H1 (cell line): ENCODE results near the gene NASP. TPM values are rescaled to one million over a fixed set of nuclear protein-coding genes. Genes with fewer than 3 reads are reported as not detected.

ENCODE experiments used
- CTCF ChIA-PET: fragments of 300-600 bp; sonication (Branson Sonifier 250); formaldehyde crosslinking; loops from one replicate; lab custom pipeline; 2021; ENCODE audit not compliant: partially characterized antibody; lab: Charles Lee
- POLR2A ChIA-PET: fragments of 300-600 bp; sonication (Branson Sonifier 250); formaldehyde crosslinking; loops from one replicate; lab custom pipeline; 2021; ENCODE audit warnings: inconsistent platforms; ENCODE audit not compliant: partially characterized antibody; lab: Charles Lee
- DNase-seq, 2 experiments: peaks; one replicate each; pipeline versions ENCODE4 v3.0.0 to v3.0.0-alpha.2; 2010 to 2022; ENCODE audit warnings: low spot score in 2 of 2, low read depth in 1 of 2, mixed read lengths in 1 of 2
- FAIRE-seq: peaks from 2 replicates; lab custom pipeline; 2011; peaks lifted over from hg19 to GRCh38; lab: Jason Lieb, UNC
- H2AFZ ChIP-seq: 2 replicates; pipeline ENCODE4 v1.8.1; 2012; ENCODE audit warnings: low read length, inconsistent platforms
- H2AK5ac ChIP-seq: 2 replicates; pipeline ENCODE4 v1.6.1; 2013; ENCODE audit warnings: low read depth, low read length
- H2BK120ac ChIP-seq: replicated peaks from 2 replicates; pipeline ENCODE3; 2013; ENCODE audit warnings: low read depth, low read length, inconsistent platforms
- H2BK12ac ChIP-seq: 2 replicates; pipeline ENCODE4 v1.6.1; 2013; ENCODE audit warnings: low read depth, low read length
- H2BK15ac ChIP-seq: 2 replicates; pipeline ENCODE4 v1.6.1; 2013; ENCODE audit warnings: low read length
- H2BK20ac ChIP-seq: 2 replicates; pipeline ENCODE4 v1.6.1; 2013; ENCODE audit warnings: low read length
- H2BK5ac ChIP-seq: 2 replicates; pipeline ENCODE4 v1.6.1; 2013; ENCODE audit warnings: low read depth, low read length
- H3K14ac ChIP-seq: 2 replicates; pipeline ENCODE4 v1.6.1; 2013; ENCODE audit warnings: inconsistent platforms; ENCODE audit not compliant: insufficient read length
- H3K18ac ChIP-seq: 2 replicates; pipeline ENCODE4 v1.6.1; 2013; ENCODE audit warnings: low read length; ENCODE audit errors: extremely low read depth
- H3K23ac ChIP-seq: 2 replicates; pipeline ENCODE4 v1.6.1; 2013; ENCODE audit warnings: inconsistent platforms; ENCODE audit not compliant: insufficient read length
- H3K23me2 ChIP-seq: 2 replicates; pipeline ENCODE4 v1.6.1; 2013; ENCODE audit warnings: low read depth, low read length
- H3K27ac ChIP-seq: 2 replicates; pipeline ENCODE4 v1.6.1; 2011; ENCODE audit warnings: low read depth, low read length, inconsistent platforms
- H3K27me3 ChIP-seq, 4 experiments: replicated peaks in 1 of 4; 1 replicate in 1 of 4; 2 replicates in 3 of 4; pipeline versions ENCODE4 v1.6.1 to v1.8.1; 2011 to 2013; ENCODE audit warnings: low read length in 3 of 4, mild to moderate bottlenecking in 3 of 4, inconsistent platforms in 2 of 4, mixed read lengths in 2 of 4, moderate library complexity in 1 of 4; ENCODE audit not compliant: control insufficient read depth in 3 of 4, insufficient read depth in 3 of 4; ENCODE audit errors: extremely low read depth in 1 of 4
- H3K36me3 ChIP-seq, 4 experiments: 2 replicates each; pipeline versions ENCODE4 v1.6.1 to v1.8.1; 2011 to 2013; ENCODE audit warnings: mild to moderate bottlenecking in 4 of 4, low read length in 3 of 4, moderate library complexity in 2 of 4, control low read depth in 1 of 4, inconsistent platforms in 1 of 4; ENCODE audit not compliant: insufficient read depth in 4 of 4, control insufficient read depth in 2 of 4
- H3K4ac ChIP-seq: replicated peaks from 2 replicates; pipeline ENCODE3; 2013; ENCODE audit warnings: low read length, low read depth, mixed read lengths, inconsistent platforms; ENCODE audit not compliant: insufficient read length
- H3K4me1 ChIP-seq, 4 experiments: replicated peaks in 1 of 4; 1 replicate in 1 of 4; 2 replicates in 3 of 4; pipeline versions ENCODE4 v1.6.1 to v1.8.1; 2011 to 2013; ENCODE audit warnings: low read length in 3 of 4, inconsistent platforms in 2 of 4, mixed read lengths in 1 of 4; ENCODE audit not compliant: insufficient read depth in 4 of 4, control insufficient read depth in 3 of 4
- H3K4me2 ChIP-seq, 2 experiments: 2 replicates each; pipeline versions ENCODE4 v1.6.1 to v1.8.1; 2011 to 2013; ENCODE audit warnings: low read depth in 2 of 2, low read length in 2 of 2, control low read depth in 1 of 2, inconsistent platforms in 1 of 2, mild to moderate bottlenecking in 1 of 2; ENCODE audit not compliant: insufficient read depth in 1 of 2
- H3K4me3 ChIP-seq, 4 experiments: fragments of 200-600, 300-600 bp in 1 of 4; sonication (generic), shearing (Covaris generic), sonication (Bioruptor Twin) in 1 of 4; 2 replicates each; pipeline versions ENCODE4 v1.5.1 to v1.8.1; 2011 to 2016; ENCODE audit warnings: low read length in 4 of 4, low read depth in 3 of 4, control low read depth in 2 of 4, inconsistent platforms in 2 of 4, mild to moderate bottlenecking in 2 of 4, mixed read lengths in 1 of 4, moderate library complexity in 1 of 4; ENCODE audit not compliant: insufficient read depth in 2 of 4; ENCODE audit errors: extremely low read depth in 1 of 4
- H3K56ac ChIP-seq: replicated peaks from 2 replicates; pipeline ENCODE3; 2013; ENCODE audit warnings: low read depth, mild to moderate bottlenecking, mixed read lengths, low read length, inconsistent platforms; ENCODE audit not compliant: insufficient read length
- H3K79me1 ChIP-seq: 2 replicates; pipeline ENCODE4 v1.6.1; 2013; ENCODE audit warnings: low read depth, low read length, control low read depth
- H3K79me2 ChIP-seq, 2 experiments: 2 replicates each; pipeline versions ENCODE4 v1.6.1 to v1.8.1; 2012 to 2013; ENCODE audit warnings: low read length in 2 of 2, mild to moderate bottlenecking in 2 of 2, inconsistent platforms in 1 of 2; ENCODE audit not compliant: insufficient read depth in 2 of 2, control insufficient read depth in 1 of 2
- H3K9ac ChIP-seq, 4 experiments: replicated peaks in 1 of 4; 1 replicate in 1 of 4; 2 replicates in 3 of 4; pipeline versions ENCODE4 v1.6.1 to v1.8.1; 2011 to 2013; ENCODE audit warnings: low read depth in 3 of 4, low read length in 3 of 4, control low read depth in 2 of 4, mild to moderate bottlenecking in 2 of 4, moderate library complexity in 2 of 4, inconsistent platforms in 1 of 4; ENCODE audit errors: extremely low read depth in 1 of 4
- H3K9me3 ChIP-seq, 2 experiments: 2 replicates each; pipeline versions ENCODE4 v1.6.1 to v1.8.1; 2012 to 2013; ENCODE audit warnings: mild to moderate bottlenecking in 2 of 2, moderate library complexity in 2 of 2, control low read depth in 1 of 2, inconsistent platforms in 1 of 2, low read depth in 1 of 2, low read length in 1 of 2, mixed read lengths in 1 of 2; ENCODE audit not compliant: insufficient read depth in 2 of 2
- H4K20me1 ChIP-seq, 2 experiments: replicated peaks in 1 of 2; 2 replicates each; pipeline versions ENCODE3 to v1.8.1; 2011 to 2013; ENCODE audit warnings: inconsistent platforms in 2 of 2, low read length in 2 of 2, mild to moderate bottlenecking in 1 of 2; ENCODE audit not compliant: insufficient read depth in 2 of 2, control insufficient read depth in 1 of 2
- H4K5ac ChIP-seq: 2 replicates; pipeline ENCODE4 v1.6.1; 2013; ENCODE audit warnings: low read length, low read depth, mixed read lengths, inconsistent platforms; ENCODE audit not compliant: insufficient read length
- H4K8ac ChIP-seq: 2 replicates; pipeline ENCODE4 v1.8.0; 2013; ENCODE audit warnings: mild to moderate bottlenecking, moderate library complexity, low read length, inconsistent platforms; ENCODE audit not compliant: insufficient read depth; ENCODE audit errors: extremely low read depth
- H4K91ac ChIP-seq: replicated peaks from 2 replicates; pipeline ENCODE3; 2013; ENCODE audit warnings: low read length, mixed read lengths, inconsistent platforms; ENCODE audit not compliant: insufficient read length
- CHD1 ChIP-seq: IDR thresholded peaks from 2 replicates; pipeline ENCODE4 v1.6.1; 2012; ENCODE audit warnings: low read depth, low read length, improper control_type of control experiment
- HDAC6 ChIP-seq: IDR thresholded peaks from one replicate; pipeline ENCODE4 v1.7.1; 2012; ENCODE audit warnings: low read depth, mild to moderate bottlenecking, inconsistent platforms, low read length, moderate library complexity
- POLR2A ChIP-seq, 2 experiments: IDR thresholded peaks; 1 replicate in 1 of 2; 2 replicates in 1 of 2; pipeline ENCODE4 v1.6.1; 2011; ENCODE audit warnings: low read depth in 2 of 2, low read length in 2 of 2, mild to moderate bottlenecking in 2 of 2; ENCODE audit errors: control extremely low read depth in 1 of 2
- POU5F1 ChIP-seq: IDR thresholded peaks from 2 replicates; pipeline ENCODE4 v1.6.1; 2011; ENCODE audit warnings: low read depth, mild to moderate bottlenecking, low read length, moderate library complexity
- TEAD4 ChIP-seq: IDR thresholded peaks from 2 replicates; pipeline ENCODE4 v1.6.1; 2012; ENCODE audit warnings: low read depth, low read length, inconsistent platforms, mixed read lengths
- WGBS, 2 experiments: shearing (Covaris generic) in 1 of 2; methylation state at CpG; one replicate each; pipeline versions ENCODE4 v1.1.6 to v1.1.7; 2013 to 2015; ENCODE audit warnings: low lambda C conversion rate in 2 of 2, mixed read lengths in 2 of 2, inconsistent platforms in 1 of 2, low coverage in 1 of 2, missing lambda C conversion rate in 1 of 2; ENCODE audit not compliant: insufficient replicate concordance in 2 of 2, insufficient coverage in 1 of 2, insufficient read length in 1 of 2; ENCODE audit errors: extremely low coverage in 1 of 2, missing lambda C conversion rate in 1 of 2; 5-methylcytosine and 5-hydroxymethylcytosine counted together
- polyA plus RNA-seq, 7 experiments: library from polyadenylated mRNA; depleted of rRNA in 3 of 7; stranded (reverse) in 5 of 7; unstranded in 2 of 7; fragments of >200 nt in 5 of 7; fragments of 200-250 nt in 2 of 7; gene quantifications; 1 replicate in 5 of 7; 2 replicates in 1 of 7; 4 replicates in 1 of 7; pipeline versions ENCODE4 v1.2.1 to v1.2.3, GENCODE V29; 2011 to 2013; ENCODE audit warnings: missing spikeins in 2 of 7, mixed read lengths in 2 of 7
- total RNA-seq: library from RNA; stranded (reverse); fragmentation: NEBNext Ultra II Directional; extraction: Animal tissue kit (Norgen Biotek cat#: 25700); gene quantifications from 2 replicates; pipeline ENCODE4 v1.2.1, GENCODE V29; 2021
- TF ChIP-seq, protein P1 (sequence below): IDR thresholded peaks from 2 replicates; pipeline ENCODE4 v1.6.1; 2012; ENCODE audit warnings: inconsistent platforms

NASP gene
- total and polyA plus RNA-seq, 2 of the 8 experiments (the other 6 are each of a cell fraction or from before 2014, with no cell fraction given) = 263 to 647 TPM

DNA sequence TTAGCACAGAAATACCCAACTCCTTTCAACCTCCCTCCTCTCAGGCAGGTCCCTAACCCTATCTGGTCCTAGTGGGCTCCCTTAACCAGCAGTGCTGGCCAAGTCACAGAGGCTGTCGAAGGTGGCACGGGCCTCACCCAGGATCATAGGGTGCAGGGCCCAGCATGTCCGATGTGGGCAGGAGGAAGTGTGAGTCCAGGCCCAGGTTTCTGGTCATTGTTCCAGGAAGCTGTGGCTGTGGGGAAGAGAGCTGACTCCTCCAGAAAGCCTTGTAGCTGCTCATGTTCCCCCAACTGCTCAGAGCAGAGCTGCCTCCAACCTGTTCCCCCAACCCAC lies 37.6 kb downstream of the NASP start:
- H3K23ac ChIP-seq = no peak overlapping the region
- no peak for FAIRE-seq
- peaks cover 6 to 13% of the 10 kb centered on the region in 2 experiments for H4K20me1 ChIP-seq
- H2BK20ac ChIP-seq = no peak overlapping the region
- no peak overlapping the region for H2BK12ac ChIP-seq
- no peak for DNase-seq
- no peak overlapping the region for H3K9ac ChIP-seq
- ChIA-PET POLR2A (interaction anchor here (0.6 to 6.0 kb wide), 12 partner anchors 10 to 120 kb away, joined by 3 to 47 read pairs (median 5); partner anchors contain the start of genes GPBP1L1, NASP and PRDX1), CTCF (interaction anchor here (1.3 kb wide), 1 partner anchor 261 kb away, joined by 4 read pairs; no protein-coding TSS in a partner anchor)
- H3K4ac ChIP-seq = no peak overlapping the region
- H3K4me2 ChIP-seq = no peak overlapping the region
- H2AFZ ChIP-seq = no peak overlapping the region
- 95% methylated on average over 3 of the region's 3 CpGs; no CpG with 5 or more reads in 1 of the 2 experiments for WGBS, 2 experiments
- H4K5ac ChIP-seq = no peak overlapping the region
- no peak overlapping the region for H3K4me3 ChIP-seq
- H2BK120ac ChIP-seq = no peak overlapping the region
- no peak overlapping the region for H4K91ac ChIP-seq
- H2AK5ac ChIP-seq = no peak overlapping the region
- no peaks in the 10 kb centered on the region; a peak in 1 of 7 replicates for H3K4me1 ChIP-seq
- peak overlapping the region; percentile 44; the same call in 1 of the 2 replicates for H2BK5ac ChIP-seq
- H3K27me3 ChIP-seq = no peaks in the 10 kb centered on the region
- no peak overlapping the region for H2BK15ac ChIP-seq
- no peak overlapping the region for H4K8ac ChIP-seq
- H3K79me1 ChIP-seq = no peaks in the 10 kb centered on the region
- H3K56ac ChIP-seq = no peak overlapping the region
- no peak overlapping the region for H3K14ac ChIP-seq
- no peaks in the 10 kb centered on the region for H3K9me3 ChIP-seq
- no peak for TF ChIP-seq CHD1
- TF ChIP-seq POU5F1 = no peak
- no peak for TF ChIP-seq HDAC6
- TF ChIP-seq, protein P1, sequence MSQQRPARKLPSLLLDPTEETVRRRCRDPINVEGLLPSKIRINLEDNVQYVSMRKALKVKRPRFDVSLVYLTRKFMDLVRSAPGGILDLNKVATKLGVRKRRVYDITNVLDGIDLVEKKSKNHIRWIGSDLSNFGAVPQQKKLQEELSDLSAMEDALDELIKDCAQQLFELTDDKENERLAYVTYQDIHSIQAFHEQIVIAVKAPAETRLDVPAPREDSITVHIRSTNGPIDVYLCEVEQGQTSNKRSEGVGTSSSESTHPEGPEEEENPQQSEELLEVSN = no peak
- TF ChIP-seq POLR2A (IDR thresholded peaks at IDR 0.05; ENCODE audit: control extremely low read depth in 1 of 2, low read depth in 2 of 2, low read length in 2 of 2) = peak in 1 of 2 experiments; percentile 3; a peak in 1 of 3 replicates
- TF ChIP-seq TEAD4 = no peak
- no peak overlapping the region for H3K18ac ChIP-seq
- no peaks in the 10 kb centered on the region for H3K23me2 ChIP-seq
- H3K79me2 ChIP-seq = no peaks in the 10 kb centered on the region
- H3K36me3 ChIP-seq = peaks cover 14 to 34% (median 18%) of the 10 kb centered on the region in 4 experiments
- no peak overlapping the region for H3K27ac ChIP-seq
